B cell (primary cell): ENCODE measurements around the gene NPAS3.

Experiments used
- CTCF ChIP-seq: fragments of 200-600 bp; IDR thresholded peaks from one replicate; pipeline ENCODE4 v1.8.0; 2022; ENCODE audit warnings: antibody characterized with exemption, mild to moderate bottlenecking
- EZH2 ChIP-seq: IDR thresholded peaks from 2 replicates; pipeline ENCODE4 v1.6.1; 2012; ENCODE audit warnings: borderline replicate concordance, low read depth, mild to moderate bottlenecking, moderate library complexity, low read length; ENCODE audit not compliant: insufficient read depth, poor library complexity, severe bottlenecking

- TF ChIP-seq CTCF, result no peak
- TF ChIP-seq EZH2, result no peak
Observed at GRCh38 chr14:33848706-33849454, 910.2 kb downstream of the NPAS3 start.
